ENCODE results near the gene AWAT2.

The AWAT2 gene

DNA sequence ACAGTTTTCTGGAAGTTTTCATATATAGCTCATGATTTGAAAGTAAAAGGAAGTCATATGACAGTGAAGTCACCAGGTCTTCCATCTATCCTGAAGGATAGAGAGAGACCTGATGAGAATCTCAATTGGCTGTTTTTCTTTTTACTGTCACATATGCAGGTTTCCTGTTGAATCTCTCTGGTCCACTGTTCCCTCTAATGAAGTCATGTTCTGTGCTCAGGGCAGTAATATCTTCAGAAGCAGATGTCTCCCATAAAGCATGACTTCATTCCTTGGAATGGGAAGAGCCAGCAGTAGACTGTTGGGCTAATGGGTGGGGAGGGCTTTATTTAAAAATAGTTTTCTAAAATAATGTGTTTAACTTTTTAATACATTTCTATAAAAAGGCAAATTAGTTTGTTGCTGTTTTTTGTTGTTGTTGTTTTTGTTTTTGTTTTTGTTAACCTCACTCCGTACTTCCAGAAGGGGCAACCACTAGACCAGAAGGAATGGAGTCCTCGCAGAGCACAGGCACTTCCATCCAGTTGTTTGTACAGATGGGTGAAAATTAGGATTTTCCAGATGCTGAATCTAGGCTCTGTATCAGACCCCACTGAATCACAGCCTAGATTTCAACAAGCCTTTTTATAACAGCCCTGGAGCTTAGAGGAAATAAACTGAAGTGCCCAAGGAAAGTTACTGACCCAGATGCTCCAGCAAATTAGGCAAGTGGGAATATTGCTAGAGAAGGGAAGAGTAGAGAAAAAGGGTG, 54.2 kb downstream of the AWAT2 start:
- no peak for DNase-seq

DNA sequence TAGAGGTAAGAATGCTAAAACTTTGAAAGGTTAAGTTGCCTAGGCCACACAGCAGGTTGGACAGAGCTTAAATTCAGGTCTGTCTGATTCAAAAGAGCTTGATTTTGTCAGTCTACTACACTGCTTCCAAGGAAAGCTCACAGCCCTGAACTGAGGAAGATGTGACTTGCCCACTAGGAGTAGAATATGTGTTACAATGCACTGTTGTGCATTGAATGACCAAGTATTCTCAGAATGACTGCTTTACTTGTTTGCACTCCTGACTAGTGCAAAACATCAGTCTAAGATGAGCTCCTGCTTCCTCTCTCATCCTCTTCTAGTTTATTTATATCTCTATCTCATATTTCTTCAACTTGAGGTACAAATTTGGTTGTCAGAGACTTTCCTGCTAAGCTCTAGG, 56.2 kb downstream of the AWAT2 start:
- no peak for DNase-seq

DNA sequence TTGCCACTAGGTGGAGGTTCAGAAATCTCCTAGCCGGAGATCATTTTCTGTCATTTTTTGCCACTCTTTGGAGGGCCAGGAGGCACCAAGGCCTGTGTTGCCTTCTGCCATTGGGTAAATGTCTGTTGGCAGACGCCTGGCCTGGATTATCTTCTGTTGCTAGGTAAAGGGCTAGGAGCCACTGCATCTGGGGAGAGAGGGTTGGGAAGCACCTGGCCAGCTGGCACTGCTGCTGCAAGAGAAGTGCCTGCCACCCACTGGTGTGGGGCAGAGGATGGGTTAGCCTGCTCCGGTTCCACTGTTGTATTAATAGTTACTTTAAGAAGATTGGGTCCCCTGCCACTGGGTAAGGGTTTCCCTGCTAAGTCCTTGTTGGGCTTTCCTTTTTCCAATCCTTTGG, 58.1 kb downstream of the AWAT2 start:
- DNase-seq: no peak
